Kidney epithelial cell (primary cell): Measurements from ENCODE around the gene UCK2. TPM values are rescaled to one million over a fixed set of nuclear protein-coding genes. Genes with fewer than 3 reads are reported as not detected.

Source experiments
- DNase-seq: peaks from one replicate; pipeline ENCODE4 v3.0.0-alpha.2; 2010; ENCODE audit warnings: low read depth
- H3K27me3 ChIP-seq: 2 replicates; pipeline ENCODE4 v1.6.0; 2011; ENCODE audit warnings: low read length; ENCODE audit not compliant: control insufficient read depth, insufficient read depth
- H3K36me3 ChIP-seq: 2 replicates; pipeline ENCODE4 v1.5.1; 2011; ENCODE audit warnings: low read length; ENCODE audit not compliant: control insufficient read depth, insufficient read depth
- H3K4me3 ChIP-seq: 2 replicates; pipeline ENCODE4 v1.5.1; 2011; ENCODE audit warnings: low read depth, mild to moderate bottlenecking, control low read depth, low read length
- total RNA-seq: library from RNA; depleted of rRNA; stranded (reverse); fragments of >200 nt; gene quantifications from 2 replicates; pipeline ENCODE4 v1.2.3, GENCODE V29; 2015
- TF ChIP-seq, protein P1 (sequence below): IDR thresholded peaks from 2 replicates; pipeline ENCODE4 v1.5.1; 2011; ENCODE audit warnings: mild to moderate bottlenecking, moderate library complexity, low read length, control low read depth, inconsistent platforms; ENCODE audit not compliant: insufficient read depth, poor library complexity, severe bottlenecking

UCK2 gene
- total RNA-seq, 1 donor from 2014 or later: 81.9 TPM

DNA sequence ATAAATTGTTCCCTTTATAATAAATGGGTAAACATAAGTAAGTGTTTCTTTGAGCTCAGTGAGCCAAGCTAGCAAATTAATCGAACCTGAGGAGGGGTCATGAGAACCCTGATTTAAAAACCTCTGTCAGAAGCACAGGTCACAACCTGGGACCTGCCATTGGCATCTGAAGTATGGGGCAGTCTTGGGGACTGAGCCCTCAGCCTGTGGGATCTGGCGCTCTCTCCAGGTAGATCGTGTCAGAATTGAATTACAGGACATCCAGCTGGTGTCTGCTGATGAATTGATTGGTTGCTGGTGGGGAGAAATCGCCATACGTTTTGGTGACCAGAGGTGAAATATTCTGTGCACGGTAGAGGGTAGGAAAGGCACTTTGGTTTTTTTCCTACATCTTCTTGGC lies 17.5 kb downstream of the UCK2 start:
- DNase-seq: no peak
- TF ChIP-seq, protein P1, sequence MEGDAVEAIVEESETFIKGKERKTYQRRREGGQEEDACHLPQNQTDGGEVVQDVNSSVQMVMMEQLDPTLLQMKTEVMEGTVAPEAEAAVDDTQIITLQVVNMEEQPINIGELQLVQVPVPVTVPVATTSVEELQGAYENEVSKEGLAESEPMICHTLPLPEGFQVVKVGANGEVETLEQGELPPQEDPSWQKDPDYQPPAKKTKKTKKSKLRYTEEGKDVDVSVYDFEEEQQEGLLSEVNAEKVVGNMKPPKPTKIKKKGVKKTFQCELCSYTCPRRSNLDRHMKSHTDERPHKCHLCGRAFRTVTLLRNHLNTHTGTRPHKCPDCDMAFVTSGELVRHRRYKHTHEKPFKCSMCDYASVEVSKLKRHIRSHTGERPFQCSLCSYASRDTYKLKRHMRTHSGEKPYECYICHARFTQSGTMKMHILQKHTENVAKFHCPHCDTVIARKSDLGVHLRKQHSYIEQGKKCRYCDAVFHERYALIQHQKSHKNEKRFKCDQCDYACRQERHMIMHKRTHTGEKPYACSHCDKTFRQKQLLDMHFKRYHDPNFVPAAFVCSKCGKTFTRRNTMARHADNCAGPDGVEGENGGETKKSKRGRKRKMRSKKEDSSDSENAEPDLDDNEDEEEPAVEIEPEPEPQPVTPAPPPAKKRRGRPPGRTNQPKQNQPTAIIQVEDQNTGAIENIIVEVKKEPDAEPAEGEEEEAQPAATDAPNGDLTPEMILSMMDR: no peak
- Histone ChIP-seq H3K4me3 (no peak overlapping the region), H3K36me3 (no peaks in the 10 kb centered on the region), H3K27me3 (no peaks in the 10 kb centered on the region)

GRCh38 chr1:165845569-165845968 lies 18.2 kb downstream of the UCK2 start:
- Histone ChIP-seq H3K27me3 (no peaks in the 10 kb centered on the region), H3K4me3 (no peak overlapping the region), H3K36me3 (no peaks in the 10 kb centered on the region)
- TF ChIP-seq, protein P1: no peak
- DNase-seq: no peak

DNA sequence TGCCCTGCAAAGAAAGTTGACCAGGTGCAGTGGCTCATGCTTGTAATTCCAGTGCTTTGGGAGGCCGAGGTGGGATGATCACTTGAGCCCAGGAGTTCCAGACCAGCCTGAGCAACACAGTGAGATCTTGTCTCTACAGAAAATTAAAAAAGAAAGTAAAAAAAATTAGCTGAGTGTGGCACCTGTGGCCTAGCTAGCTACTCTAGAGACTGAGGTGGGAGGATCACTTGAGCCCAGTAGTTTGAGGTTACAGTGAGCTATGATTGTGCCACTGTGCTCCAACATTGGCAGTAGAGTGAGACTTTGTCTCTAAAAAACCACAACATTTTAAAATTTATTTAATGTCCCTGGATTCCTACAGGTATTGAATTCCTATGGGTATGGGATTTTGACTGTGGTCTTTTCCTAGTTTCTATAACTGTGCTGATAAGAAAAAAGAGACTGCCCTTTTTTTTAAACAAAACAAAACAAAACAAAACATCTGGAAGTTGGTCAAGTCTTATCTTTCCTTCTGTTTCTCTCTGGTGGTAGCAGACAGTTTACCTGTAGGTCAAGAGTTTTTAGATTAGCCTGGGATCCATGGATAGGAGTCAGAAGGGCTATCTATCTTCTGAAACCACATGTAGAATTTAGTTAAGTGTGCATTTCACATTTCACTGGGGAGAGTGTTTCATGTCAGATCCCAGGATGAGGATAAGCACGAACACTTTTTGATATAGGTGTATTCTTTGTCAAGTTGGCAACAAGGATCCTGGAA lies 18.8 kb downstream of the UCK2 start:
- DNase-seq: no peak
- Histone ChIP-seq H3K4me3 (no peak overlapping the region), H3K36me3 (no peaks in the 10 kb centered on the region), H3K27me3 (no peaks in the 10 kb centered on the region)
- TF ChIP-seq, protein P1: no peak

GRCh38 chr1:165847486-165847885 lies 20.1 kb downstream of the UCK2 start:
- no peaks in the 10 kb centered on the region for H3K27me3 ChIP-seq
- no peak overlapping the region for H3K4me3 ChIP-seq
- TF ChIP-seq, protein P1: no peak
- H3K36me3 ChIP-seq: no peaks in the 10 kb centered on the region
- DNase-seq: no peak

DNA sequence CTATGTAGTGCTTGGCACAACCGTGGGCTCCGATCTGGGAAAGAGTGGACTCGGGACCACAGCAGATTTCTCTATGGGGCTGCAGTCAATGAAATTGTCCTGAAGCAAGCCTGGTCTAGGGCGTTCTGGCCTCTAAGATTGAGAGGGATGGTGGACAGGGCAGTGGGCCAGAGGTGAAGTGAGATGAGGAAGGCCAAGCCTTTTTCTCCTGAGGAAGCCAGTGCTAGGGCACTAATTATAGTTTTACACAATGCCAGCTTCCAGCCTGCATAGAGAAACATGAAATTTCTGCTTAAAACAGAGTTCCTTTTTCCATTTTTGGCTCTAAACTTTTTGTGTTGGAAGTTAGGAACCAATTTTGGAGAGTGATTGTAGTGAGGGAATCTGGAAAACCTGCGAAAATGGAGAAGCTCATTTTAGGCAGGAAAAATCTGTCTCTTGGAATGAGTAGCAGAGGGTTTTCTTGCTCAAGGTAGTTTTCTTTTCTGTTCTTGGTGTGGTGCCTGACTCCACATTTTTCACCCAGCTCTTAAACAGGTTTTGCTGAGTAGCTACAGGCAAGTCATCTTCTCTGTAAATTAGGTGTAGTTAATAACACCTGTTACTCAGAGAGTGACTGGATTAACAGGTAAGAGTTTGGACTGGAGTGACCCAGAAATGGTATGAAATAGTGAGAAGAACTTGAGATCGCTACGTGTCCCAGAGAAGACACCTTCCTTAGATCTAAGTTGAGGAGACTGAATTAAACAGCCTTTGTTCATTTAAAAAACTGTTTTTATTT lies 22.1 kb downstream of the UCK2 start:
- no peaks in the 10 kb centered on the region for H3K27me3 ChIP-seq
- no peak overlapping the region for H3K4me3 ChIP-seq
- TF ChIP-seq, protein P1: no peak
- H3K36me3 ChIP-seq: no peaks in the 10 kb centered on the region
- DNase-seq: no peak
